ENCODE data around the gene MS4A2.
"Not testable (repeated sequence)": the region's sequence is repeated elsewhere in the genome, so short reads cannot be mapped to it uniquely, and the experiment has no call there.

The MS4A2 gene

GRCh38 chr11:60088364-60088763 lies at the start of gene MS4A2:
MS4A2 (plus strand) TSS chr11:60088664; CDS start chr11:60088766, 102 bp downstream.
- no peak for DNase-seq (ENCODE audit: low read depth)

GRCh38 chr11:60040109-60040508 lies 48.4 kb upstream of the MS4A2 start, which contains the start of gene OOSP2:
OOSP2 (plus strand) TSS chr11:60040409; CDS start chr11:60040460, 51 bp downstream.
- no peak for DNase-seq (ENCODE audit: low read depth)

GRCh38 chr11:60050422-60050821 lies 38.0 kb upstream of the MS4A2 start:
- not testable (repeated sequence) for DNase-seq (ENCODE audit: low read depth)

GRCh38 chr11:60050839-60051238 lies 37.6 kb upstream of the MS4A2 start:
- not testable (repeated sequence) for DNase-seq (ENCODE audit: low read depth)

- DNase-seq (ENCODE audit: low read depth): no peak
Measured at GRCh38 chr11:60056349-60056969, 32.0 kb upstream of the MS4A2 start, which contains the start of gene MS4A3. MS4A3 (plus strand) TSS chr11:60056665; CDS start chr11:60061161, 4,496 bp downstream.

- DNase-seq (ENCODE audit: low read depth): no peak
Measured at GRCh38 chr11:60059052-60059451, 29.4 kb upstream of the MS4A2 start.

GRCh38 chr11:60059521-60060240 lies 28.8 kb upstream of the MS4A2 start:
- DNase-seq (ENCODE audit: low read depth): no peak

- DNase-seq (ENCODE audit: low read depth): no peak
Measured at GRCh38 chr11:60064111-60064510, 24.4 kb upstream of the MS4A2 start.

- DNase-seq (ENCODE audit: low read depth): no peak
Measured at GRCh38 chr11:60065801-60066200, 22.7 kb upstream of the MS4A2 start.

- DNase-seq (ENCODE audit: low read depth): no peak
Measured at GRCh38 chr11:60069450-60069849, 19.0 kb upstream of the MS4A2 start.

- not testable (repeated sequence) for DNase-seq (ENCODE audit: low read depth)
Measured at GRCh38 chr11:60071644-60072043, 16.8 kb upstream of the MS4A2 start.

GRCh38 chr11:60077216-60077817 lies 11.1 kb upstream of the MS4A2 start:
- DNase-seq (ENCODE audit: low read depth): no peak

GRCh38 chr11:60077981-60078380 lies 10.5 kb upstream of the MS4A2 start:
- no peak for DNase-seq (ENCODE audit: low read depth)

- DNase-seq (ENCODE audit: low read depth): no peak
Measured at GRCh38 chr11:60078745-60079144, 9.7 kb upstream of the MS4A2 start.

GRCh38 chr11:60080535-60080934 lies 7.9 kb upstream of the MS4A2 start:
- no peak for DNase-seq (ENCODE audit: low read depth)

GRCh38 chr11:60084631-60085273 lies 3.7 kb upstream of the MS4A2 start:
- no peak for DNase-seq (ENCODE audit: low read depth)

- no peak for DNase-seq (ENCODE audit: low read depth)
Measured at GRCh38 chr11:60085909-60086308, 2.6 kb upstream of the MS4A2 start.

- DNase-seq (ENCODE audit: low read depth): no peak
Measured at GRCh38 chr11:60087239-60087638, 1.2 kb upstream of the MS4A2 start.

GRCh38 chr11:60095477-60096120 lies 7.1 kb downstream of the MS4A2 start:
- DNase-seq (ENCODE audit: low read depth): no peak

GRCh38 chr11:60097189-60097588 lies 8.7 kb downstream of the MS4A2 start:
- no peak for DNase-seq (ENCODE audit: low read depth)

GRCh38 chr11:60098508-60098907 lies 10.0 kb downstream of the MS4A2 start:
- DNase-seq (ENCODE audit: low read depth): no peak

- DNase-seq (ENCODE audit: low read depth): no peak
Measured at GRCh38 chr11:60100516-60100915, 12.1 kb downstream of the MS4A2 start.
